A204.1 (cell line): ENCODE results near the gene HNRNPM.
A peak's percentile ranks its signal among the peaks of the same experiment; 100 is the strongest.
"Not testable (repeated sequence)": the region's sequence is repeated elsewhere in the genome, so short reads cannot be mapped to it uniquely, and the experiment has no call there.

Experiments used
- FAIRE-seq: peaks from 2 replicates; lab custom pipeline; 2012; peaks lifted over from hg19 to GRCh38; lab: Jason Lieb, UNC

Gene HNRNPM

DNA sequence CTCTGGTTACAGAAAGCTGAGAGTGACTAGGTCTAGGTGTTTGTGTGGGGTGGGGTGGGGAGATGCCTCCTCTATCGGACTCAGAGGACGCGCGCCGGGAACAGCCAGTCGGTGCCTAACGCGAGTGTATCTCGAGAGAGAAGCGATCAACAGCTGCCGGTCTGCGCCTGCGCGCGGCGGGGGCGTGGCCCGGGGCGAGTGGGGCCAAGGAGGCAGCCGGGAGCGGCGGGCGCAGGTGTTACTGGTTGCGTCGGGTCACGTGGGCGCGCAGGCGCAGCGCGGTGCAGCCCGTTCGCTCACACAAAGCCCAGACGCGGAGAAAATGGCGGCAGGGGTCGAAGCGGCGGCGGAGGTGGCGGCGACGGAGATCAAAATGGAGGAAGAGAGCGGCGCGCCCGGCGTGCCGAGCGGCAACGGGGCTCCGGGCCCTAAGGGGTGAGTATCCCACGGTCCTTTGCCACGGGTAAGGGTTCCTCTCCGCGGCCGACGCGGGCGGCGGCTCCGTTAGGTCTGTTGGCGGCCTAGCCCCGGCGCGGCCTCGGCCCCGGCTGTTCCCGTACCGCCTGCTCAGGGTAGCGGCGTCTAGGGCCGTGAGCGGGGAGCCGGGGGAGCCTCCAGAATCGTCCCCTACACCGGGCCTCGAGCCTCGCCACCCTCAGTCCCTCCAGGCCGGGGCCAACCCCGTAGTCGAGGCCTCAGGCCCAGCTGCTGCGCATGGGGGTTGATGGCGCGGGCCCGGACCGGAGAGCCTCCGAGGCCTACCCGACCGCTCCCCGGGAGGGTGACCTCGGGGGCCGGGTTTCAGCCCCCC, at the start of gene HNRNPM:
Gene HNRNPM, plus strand, starts transcription at position 299 of the 811 bp plus-strand sequence. Its CDS starts 24 bp downstream, at position 323.
- peak; percentile 32 for FAIRE-seq

DNA sequence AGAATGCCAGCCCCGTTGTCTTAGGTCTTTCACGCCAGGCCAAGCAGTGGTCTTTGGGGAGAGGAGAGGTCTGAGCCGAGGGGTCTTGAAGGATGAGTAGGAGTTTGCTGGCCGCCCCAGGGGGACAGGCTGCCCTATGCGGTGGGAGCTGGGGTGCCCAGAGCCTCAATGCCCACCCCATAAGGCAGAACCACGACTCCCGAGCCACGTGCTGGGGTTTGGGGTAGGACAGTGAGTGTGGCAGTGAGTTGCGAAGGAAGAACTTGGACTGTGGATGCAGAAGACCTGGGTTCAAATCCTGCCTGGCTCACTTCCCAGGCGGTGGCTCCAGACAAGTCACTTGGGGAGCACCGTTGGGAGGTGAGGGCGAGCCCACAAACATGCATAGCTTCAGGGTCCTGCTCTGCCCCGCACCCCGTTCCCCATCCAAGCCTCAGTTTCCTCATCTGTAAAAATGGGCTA, 49.1 kb upstream of the HNRNPM start:
- FAIRE-seq, result no peak

DNA sequence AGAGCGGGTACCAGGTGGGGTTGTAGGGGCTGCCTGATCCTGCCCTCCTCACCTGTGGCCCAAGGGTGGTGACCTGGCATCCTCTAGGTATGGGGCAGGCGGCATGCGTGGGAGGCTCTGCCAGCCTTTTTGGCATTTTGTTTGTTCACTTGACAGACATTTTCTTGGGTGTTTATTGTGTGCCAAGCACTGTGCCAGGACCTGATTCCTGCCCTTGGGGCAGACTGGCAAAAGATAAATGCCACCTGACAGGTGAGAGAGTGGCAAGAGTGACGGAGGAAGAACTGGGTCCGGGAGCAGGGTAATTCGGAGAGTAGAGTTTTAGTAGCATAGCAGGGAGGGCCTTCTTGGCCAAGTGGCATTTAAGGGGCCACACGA, 48.6 kb upstream of the HNRNPM start:
- no peak for FAIRE-seq

- no peak for FAIRE-seq
Observed at GRCh38 chr19:8396563-8397203, 48.1 kb upstream of the HNRNPM start.

GRCh38 chr19:8397271-8397670, 47.5 kb upstream of the HNRNPM start:
- no peak for FAIRE-seq

DNA sequence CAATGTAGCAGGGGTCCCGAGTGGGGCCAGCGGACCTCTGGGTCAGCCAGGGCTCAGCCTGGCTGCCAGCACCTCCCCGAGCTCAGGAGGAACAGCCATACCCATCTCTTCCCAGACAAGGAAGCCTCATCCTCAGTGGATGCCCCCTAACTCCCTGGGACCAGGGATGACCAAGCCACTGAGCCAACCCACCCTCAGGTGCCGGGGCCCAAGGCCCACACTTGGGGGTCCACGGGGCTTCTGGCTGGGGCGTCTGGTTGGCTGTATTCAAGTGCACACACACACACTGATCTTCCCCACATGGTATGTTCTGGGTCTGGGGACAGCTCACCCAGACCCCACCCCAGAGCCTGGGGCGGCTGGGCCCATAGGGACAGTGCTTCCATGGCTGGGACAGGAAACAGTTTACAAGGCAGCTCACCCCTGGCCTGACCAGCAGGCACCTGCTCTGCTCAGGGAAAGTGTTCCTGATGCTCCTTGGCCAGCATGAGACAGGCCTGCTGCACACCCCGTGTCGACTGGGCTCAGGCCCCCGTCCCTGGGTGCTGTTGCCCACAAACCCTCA, 46.9 kb upstream of the HNRNPM start:
- no peak for FAIRE-seq

- no peak for FAIRE-seq
Observed at GRCh38 chr19:8398311-8398771, 46.4 kb upstream of the HNRNPM start.

DNA sequence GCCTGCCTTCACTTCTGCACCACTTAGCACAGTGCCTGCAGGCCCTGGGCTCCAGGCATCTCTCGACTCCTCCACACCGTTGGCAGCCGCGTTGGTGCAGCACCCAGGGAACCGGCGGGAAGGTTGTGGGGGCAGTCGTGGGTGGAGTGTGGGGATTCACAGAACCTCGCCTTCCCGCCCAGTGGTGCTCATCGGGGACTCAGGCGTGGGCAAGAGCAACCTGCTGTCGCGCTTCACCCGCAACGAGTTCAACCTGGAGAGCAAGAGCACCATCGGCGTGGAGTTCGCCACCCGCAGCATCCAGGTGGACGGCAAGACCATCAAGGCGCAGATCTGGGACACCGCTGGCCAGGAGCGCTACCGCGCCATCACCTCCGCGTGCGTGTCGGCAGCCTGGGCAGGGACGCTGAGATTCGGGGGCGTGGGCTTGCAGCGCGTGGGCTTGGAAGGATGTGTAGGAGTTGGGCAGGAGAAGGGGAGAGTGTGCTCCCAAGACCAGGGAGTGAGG, 45.0 kb upstream of the HNRNPM start:
- FAIRE-seq, result no peak

GRCh38 chr19:8401981-8402411, 42.8 kb upstream of the HNRNPM start:
- no peak for FAIRE-seq

GRCh38 chr19:8403098-8403819, 41.5 kb upstream of the HNRNPM start:
- FAIRE-seq, result no peak

- no peak for FAIRE-seq
Observed at GRCh38 chr19:8403820-8404109, 41.0 kb upstream of the HNRNPM start.

DNA sequence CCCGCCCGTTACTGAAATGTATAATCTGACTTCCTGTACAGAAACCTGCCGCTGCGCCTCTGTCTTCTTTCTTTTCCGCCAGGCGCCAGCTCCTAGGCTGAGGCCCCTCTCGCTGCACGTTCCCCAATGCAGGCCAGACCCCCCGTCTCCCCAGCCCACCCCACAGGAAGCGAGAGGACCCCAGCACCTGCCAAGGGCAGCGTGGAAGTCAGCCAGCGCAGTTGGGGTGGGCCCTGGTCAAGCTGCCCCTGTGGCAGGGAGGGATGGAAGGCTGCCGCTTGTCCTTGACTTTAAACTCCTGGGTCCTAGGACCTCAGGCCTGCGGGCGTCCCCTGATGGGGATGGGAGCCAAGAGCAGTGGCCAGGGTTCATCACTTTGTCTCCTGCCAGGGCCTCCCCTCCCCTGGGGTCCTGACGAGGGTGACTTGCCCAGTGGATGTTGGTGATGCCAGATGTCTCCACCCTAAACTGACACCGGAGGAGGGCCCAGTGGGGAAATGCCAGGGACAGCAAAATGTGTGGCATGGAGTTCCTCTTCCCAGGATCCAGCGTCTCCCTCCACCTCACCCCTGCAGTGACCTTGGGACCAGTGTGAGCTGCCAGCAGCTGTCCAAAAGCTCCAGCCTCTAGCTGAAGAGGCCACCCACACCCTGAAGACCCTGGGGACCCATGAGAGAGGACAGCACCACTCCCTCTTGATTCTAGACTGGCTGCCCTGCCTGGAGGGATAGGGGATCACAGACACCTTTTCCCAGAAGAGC, 40.2 kb upstream of the HNRNPM start:
- no peak for FAIRE-seq

DNA sequence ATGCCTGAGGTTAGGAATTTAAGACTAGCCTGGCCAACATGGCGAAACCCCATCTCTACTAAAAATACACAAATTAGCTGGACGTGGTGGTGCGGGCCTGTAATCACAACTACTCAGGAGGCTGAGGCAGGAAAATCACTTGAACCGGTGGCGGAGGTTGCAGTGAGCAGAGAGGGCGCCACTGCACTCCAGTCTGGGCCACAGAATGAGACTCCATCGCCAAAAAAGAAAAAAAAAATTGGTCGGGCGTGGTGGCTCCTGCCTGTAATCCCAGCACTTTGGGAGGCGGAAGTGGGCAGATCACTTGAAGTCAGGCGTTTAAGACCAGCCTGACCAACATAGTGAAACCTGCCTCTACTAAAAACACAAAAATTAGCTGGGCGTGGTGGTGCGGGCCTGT, 34.1 kb upstream of the HNRNPM start:
- not testable (repeated sequence) for FAIRE-seq

DNA sequence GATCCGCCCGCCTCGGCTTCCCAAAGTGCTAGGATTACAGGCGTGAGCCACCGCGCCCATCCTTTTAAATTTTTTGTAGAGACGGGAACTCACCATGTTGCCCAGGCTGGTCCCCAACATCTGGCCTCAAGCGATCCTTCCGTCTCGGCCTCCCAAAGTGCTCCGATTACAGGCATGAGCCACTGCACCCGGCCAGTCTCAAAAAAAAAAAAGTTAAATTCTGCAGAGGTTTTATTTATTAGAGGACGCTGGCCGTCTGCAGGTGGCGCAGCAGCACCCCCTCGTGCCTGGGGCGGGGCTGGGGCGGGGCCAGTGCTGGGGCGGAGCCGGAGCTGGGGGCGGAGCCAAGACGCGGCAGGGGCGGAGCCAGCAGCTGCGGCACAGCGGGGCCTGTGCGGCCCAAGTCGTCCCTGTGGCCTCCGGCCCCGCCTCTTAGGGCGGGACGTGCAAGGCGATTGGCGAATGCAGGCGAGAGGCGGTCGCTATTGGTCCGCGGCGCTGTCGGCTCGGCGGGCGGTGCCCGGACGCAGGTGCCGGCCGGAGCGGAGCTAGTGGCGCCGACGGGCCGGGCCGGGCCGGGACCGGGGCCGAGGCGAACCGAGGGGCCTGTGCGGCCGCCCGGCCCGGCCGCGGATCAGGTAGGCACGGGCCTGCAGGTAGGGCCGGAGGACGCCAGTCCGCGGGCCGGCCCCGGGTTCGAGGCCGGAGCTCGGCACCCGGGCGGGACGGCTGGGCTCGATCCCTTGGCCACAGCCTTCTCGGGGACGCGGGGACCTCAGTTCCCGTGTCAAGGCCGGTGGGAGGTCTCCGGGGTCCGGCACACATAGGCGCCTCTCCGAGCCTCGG, 31.8 kb upstream of the HNRNPM start, which contains the start of gene MARCHF2:
Gene MARCHF2, plus strand, starts transcription at position 523 of the 846 bp plus-strand sequence. CDS start 8,536 bp downstream, outside the sequence.
- no peak for FAIRE-seq

- no peak for FAIRE-seq
Observed at GRCh38 chr19:8413629-8413995, 31.2 kb upstream of the HNRNPM start.

DNA sequence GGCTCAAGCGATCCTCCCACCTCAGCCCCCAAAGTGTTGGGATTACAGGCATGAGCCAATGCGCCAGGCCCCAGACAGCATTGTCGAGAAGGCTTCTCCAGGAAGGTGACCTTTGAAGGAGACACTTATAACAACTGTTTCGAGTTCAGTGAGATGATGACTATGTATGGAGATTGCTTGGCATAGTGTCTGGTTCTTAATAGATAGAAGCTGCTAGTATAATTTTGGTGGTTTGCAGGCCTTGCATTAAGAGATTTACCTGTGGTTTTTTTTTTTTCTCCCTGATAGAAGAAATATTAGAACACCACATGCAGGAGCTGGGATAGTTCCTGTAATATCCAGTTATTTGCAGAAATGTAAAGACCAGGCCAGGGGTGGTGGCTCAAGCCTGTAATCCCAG, 28.0 kb upstream of the HNRNPM start:
- FAIRE-seq, result no peak

DNA sequence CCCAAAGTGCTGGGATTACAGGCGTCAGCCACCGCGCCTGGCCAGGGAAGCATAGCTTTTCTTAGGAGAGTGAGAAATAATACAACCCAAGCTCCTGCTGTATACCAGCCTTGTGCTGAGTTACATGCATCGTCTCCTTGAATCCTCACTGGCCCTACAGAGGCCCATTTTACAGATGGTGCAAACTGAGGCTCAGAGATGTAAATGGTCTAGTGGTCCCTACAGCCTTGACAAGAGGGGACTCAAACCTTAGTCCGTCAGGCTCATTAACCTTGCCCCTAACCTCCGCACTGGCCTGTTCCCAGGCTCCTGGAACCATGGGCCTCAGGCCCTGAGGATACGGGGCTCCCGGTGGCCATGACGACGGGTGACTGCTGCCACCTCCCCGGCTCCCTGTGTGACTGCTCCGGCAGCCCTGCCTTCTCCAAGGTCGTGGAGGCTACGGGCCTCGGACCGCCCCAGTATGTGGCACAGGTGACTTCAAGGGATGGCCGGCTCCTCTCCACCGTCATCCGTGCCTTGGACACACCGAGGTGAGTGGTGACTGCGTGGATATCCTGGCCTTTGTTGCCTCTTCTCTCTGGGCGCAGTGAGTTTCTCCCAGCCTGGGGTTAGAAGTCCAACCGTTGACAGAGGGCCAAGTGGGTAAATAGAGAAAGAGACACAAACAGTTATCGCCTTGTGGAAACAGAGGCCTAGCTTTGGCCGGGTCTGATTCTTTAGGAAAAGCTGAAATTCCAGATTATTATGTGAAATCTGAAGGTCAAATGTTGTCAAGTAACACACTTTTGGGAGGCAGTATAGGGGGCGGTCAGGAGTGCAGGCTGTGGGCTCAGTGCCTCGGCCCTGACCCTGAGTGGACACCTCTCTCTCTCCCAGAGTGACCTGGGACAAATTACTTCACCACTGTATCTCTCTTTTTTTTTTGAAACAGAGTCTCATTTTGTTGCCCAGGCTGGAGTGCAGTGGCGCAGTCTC, 23.0 kb upstream of the HNRNPM start:
- FAIRE-seq, result no peak

- no peak for FAIRE-seq
Observed at GRCh38 chr19:8423817-8424223, 21.0 kb upstream of the HNRNPM start.

- not testable (repeated sequence) for FAIRE-seq
Observed at GRCh38 chr19:8425331-8425730, 19.4 kb upstream of the HNRNPM start.

GRCh38 chr19:8426283-8426682, 18.5 kb upstream of the HNRNPM start:
- no peak for FAIRE-seq
